HepG2 (cell line): ENCODE data around the gene ARHGEF10L. TPM values are rescaled to one million over a fixed set of nuclear protein-coding genes. Genes with fewer than 3 reads are reported as not detected.

ENCODE experiments used
- ATRX ChIP-seq: sonication (generic); formaldehyde crosslinking; IDR thresholded peaks from 2 replicates; pipeline ENCODE4 v1.4.0; 2020; ENCODE audit warnings: missing genetic modification reagents, borderline replicate concordance
- CEBPZ ChIP-seq: IDR thresholded peaks from 2 replicates; pipeline ENCODE4 v1.6.1; 2012; ENCODE audit warnings: low read length, improper control_type of control experiment
- CSRNP2 ChIP-seq: sonication (generic); formaldehyde crosslinking; conservative IDR thresholded peaks from 2 replicates; pipeline ENCODE4 v1.8.0; 2022; ENCODE audit warnings: low read depth, missing genetic modification reagents
- ELF4 ChIP-seq: sonication (generic); formaldehyde crosslinking; IDR thresholded peaks from 2 replicates; pipeline ENCODE4 v1.5.0; 2020; ENCODE audit warnings: missing genetic modification reagents, mild to moderate bottlenecking, moderate library complexity, borderline replicate concordance
- FIP1L1 ChIP-seq: fragments of 200-400 bp; formaldehyde crosslinking; IDR thresholded peaks from 2 replicates; pipeline ENCODE4 v1.6.1; 2018; ENCODE audit warnings: low read depth, mild to moderate bottlenecking, low read length, moderate library complexity, borderline replicate concordance; ENCODE audit not compliant: insufficient read depth
- KDM4B ChIP-seq: sonication (generic); formaldehyde crosslinking; IDR thresholded peaks from 2 replicates; pipeline ENCODE4 v1.4.0; 2020; ENCODE audit warnings: missing genetic modification reagents
- TFDP1 ChIP-seq: IDR thresholded peaks from 2 replicates; pipeline ENCODE4 v1.6.1; 2016; ENCODE audit warnings: missing compliant biosample characterization, missing genetic modification reagents, borderline replicate concordance
- polyA plus RNA-seq, 8 experiments: library from polyadenylated mRNA; depleted of rRNA in 3 of 8; stranded (reverse) in 7 of 8; unstranded in 1 of 8; fragments of >200 nt; fragmentation: Illumina TruSeq in 4 of 8; extraction: Trizol in 4 of 8; gene quantifications; 2 replicates each; pipeline versions ENCODE4 v1.2.1 to v1.2.3, GENCODE V29; 2011 to 2016; ENCODE audit warnings: low read depth in 4 of 8, missing spikeins in 1 of 8, mixed read lengths in 1 of 8; ENCODE audit not compliant: insufficient read depth in 1 of 8
- total RNA-seq, 5 experiments: library from RNA; depleted of rRNA; stranded (reverse); fragments of >200 nt; fragmentation: Illumina TruSeq; extraction: Trizol; gene quantifications; 2 replicates each; pipeline ENCODE4 v1.2.3, GENCODE V29; 2016; ENCODE audit warnings: low read depth in 1 of 5

ARHGEF10L gene
- total and polyA plus RNA-seq, 2 of the 13 experiments (the other 11 are each of a cell fraction or from before 2014, with no cell fraction given): 46.5 to 78.3 TPM

- no peak for TF ChIP-seq CEBPZ
- no peak for TF ChIP-seq CSRNP2 (CRISPR knock-in tag)
- TF ChIP-seq TFDP1 (CRISPR knock-in tag): no peak
- TF ChIP-seq FIP1L1: no peak
- TF ChIP-seq ELF4 (CRISPR knock-in tag): no peak
- no peak for TF ChIP-seq ATRX (CRISPR knock-in tag)
- TF ChIP-seq KDM4B: no peak
Measured at GRCh38 chr1:17550729-17551584, 11.5 kb downstream of the ARHGEF10L start (continued).
